HG03097 (cell line): ENCODE measurements around the gene PCAT7.
"Not testable (repeated sequence)": the region's sequence is repeated elsewhere in the genome, so short reads cannot be mapped to it uniquely, and the experiment has no call there.

Experiments used
- ATAC-seq: cut with Tn5 transposase; IDR thresholded peaks from one replicate; pipeline ENCODE4 v1.9.1; 2021; ENCODE audit not compliant: unreplicated experiment, low FRiP score

Gene PCAT7

DNA sequence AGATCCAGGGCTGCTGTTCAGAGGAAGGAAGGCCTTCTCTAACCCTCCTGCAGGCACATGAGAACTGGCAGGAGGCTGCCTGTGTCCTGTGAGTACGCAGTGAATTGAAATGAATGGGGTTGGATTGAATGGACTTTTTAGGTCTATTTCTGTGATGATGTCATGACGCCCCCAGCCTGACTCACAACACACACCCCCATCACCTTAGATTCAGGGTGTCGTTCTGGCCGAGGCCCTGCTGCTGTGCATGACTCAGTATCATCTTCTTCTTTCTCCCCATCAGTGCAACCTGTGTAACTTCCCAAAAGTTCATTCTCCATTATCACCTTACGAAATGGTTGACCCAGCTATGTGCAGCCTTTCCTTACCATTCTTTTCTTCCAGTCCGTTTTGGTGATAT lies 5.4 kb downstream of the PCAT7 start:
- no peak for ATAC-seq

DNA sequence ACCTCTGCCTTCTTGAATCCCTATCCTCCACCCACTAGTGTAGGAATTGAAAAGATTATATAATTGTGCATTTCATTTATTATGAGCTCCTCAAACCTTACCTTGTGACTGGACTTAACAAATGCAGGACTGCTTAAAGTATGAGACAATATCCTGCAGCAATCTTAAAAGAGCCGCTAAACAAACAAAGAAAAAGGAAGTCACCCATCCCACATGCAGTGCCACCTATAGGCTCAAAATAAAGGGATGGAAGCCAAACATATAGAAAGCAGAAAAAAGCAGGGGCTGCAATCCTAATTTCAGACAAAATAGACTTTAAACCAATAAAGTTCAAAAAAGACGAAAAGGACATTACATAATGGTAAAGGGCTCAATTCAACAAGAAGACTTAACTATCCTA lies 8.7 kb downstream of the PCAT7 start:
- ATAC-seq = no peak

DNA sequence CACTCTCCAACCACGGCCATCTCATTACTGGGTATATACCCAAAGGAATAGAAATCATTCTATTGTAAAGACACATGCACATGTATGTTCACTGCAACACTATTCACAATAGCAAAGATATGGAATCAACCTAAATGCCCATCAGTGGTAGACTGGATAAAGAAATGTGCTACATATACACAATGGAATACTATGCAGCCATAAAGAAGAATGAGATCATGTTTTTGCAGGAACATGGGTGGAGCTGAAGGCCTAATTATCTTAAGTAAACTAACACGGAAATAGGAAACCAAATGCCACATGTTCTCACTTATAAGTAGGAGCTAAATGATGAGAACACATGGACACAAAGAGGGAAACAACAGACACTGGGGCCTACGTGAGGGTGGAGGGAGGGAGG lies 9.4 kb downstream of the PCAT7 start:
- ATAC-seq = not testable (repeated sequence)

DNA sequence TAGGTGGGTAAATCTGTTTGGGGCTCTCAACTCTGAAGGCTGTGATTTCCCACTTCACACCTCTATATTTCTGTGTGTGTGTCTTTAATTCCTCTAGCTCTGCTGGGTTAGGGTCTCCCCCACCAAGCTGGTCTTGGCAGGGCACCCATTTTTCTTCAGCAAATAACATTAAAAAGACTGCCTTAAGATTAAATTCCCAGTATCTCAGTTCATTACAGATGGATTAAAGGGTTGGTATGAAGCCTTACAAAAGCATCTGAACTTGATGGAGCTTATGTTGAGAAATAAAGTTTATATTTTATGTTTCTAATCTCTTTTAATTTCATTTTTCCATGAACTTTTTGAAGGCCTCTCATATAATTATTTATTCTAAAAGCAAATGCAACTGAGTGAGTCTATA lies 11.7 kb downstream of the PCAT7 start:
- ATAC-seq = no peak

DNA sequence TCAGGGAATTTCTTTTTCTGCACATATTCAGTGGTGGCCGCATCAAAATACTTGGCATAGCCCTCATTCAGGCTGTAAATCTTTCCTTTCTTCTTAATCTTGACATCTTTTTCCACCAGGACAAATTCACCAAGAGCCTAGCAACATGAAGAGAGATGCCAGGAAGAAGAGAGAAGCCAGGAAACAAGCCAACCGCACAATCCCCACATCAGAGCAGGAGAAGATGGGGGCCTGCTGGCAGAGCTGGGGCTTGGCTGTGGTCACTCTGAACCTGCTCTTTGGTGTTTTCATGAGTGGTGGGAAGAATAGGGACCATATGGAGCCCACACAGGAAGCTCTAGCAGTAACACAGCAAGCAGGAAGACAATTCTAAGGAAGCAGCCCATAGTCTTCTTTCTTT lies 12.4 kb downstream of the PCAT7 start:
- ATAC-seq = no peak

DNA sequence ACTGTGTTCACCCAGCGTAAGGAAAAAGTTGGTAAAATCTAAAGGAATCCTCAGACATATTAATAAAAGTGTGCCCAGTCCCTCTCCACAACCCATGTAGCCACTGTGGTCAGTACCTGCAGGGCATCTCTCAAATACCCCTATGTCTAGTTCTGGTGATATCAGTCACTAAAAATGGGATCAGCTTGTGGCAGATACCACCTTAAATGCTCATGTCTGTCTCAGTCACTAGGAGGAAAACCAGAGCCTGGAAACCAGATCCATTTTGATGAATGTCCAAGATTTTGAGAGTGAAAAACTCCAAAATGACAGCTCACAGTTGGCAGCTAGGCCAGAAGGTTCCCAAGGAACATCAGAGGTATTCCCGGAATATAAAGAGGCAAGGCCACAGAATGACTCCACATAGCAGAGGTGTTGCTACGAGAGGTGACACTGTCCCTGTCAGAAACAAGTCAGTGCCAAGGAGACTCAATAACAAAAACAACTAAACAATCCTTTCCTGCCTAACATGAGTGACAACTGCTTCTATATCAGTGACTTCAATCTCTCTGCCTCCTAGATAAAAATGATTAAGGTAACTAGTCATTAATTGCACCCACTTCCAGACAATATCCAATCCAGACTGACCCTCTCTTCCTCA lies 13.5 kb downstream of the PCAT7 start:
- ATAC-seq = no peak

DNA sequence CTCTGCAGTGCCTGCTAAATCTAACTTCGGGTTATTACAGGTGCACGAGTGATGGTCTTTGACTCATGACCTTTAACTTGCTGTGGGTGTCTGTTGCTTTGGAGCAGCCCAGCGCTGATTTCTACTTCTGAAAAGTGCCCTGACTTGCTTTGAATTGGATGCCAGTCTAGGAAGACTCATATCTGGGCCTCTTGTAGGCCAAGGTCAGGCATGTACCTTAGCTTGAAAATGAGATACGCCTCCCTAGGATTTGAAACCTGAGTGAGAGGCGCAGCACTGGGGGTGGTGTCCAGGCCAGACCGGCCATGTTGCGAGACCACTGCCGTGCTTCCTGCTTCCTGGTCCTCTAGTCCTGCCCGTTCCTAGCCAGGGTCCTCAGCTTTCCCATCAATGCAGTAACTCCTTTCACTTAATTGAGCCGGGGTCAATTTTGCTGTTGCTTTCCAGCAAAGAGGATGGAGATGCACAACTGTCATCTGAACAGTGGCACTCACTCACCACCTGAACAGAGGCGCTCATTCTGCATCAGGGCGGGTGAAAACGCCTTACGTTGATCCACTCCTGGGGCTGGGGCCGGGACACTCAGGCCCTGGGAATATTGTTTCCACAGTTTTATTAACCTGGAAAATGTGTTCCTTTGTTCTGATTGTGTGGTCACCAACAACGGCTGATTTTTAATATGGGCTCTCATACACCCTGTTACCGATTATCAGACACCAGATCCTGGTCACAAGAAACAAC lies 14.3 kb downstream of the PCAT7 start:
- ATAC-seq = no peak

DNA sequence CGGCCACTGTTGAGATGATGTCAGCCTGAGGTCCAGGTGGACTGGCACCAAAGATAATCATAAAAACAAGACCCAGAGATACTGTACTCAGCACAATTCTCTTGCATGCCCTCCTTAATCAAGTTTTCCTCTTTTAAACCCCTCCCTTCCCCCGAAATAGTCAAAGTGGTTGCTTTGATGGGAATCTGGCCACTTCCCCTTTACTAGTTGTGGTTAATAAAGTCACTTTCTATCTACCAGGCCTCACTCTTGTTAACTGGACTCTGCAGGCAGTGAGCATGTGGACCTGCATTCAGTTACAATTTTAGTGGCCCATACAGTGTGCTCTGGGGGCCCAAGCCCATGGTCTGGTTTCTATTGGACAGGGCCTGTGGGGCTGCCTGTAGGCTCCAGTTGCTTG lies 21.2 kb downstream of the PCAT7 start:
- ATAC-seq = no peak

DNA sequence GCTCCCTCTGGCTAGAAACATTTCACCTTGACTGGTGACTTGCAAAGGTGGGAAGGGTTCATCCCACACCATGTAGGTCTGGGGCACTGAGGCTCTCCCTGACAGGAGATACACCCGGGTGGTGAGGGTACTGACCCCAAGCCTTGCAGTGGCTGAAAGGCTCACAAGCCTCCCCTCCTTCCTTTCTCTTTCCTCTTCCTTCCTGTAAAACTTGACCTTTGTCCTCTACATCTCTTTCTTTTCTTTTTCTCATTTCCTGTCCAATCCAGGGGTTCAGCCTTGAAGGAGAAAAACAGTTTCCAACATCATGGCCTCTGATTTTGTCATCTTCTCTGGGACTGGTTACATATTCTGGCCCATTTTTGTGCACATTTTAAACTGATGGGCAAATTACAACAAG lies 22.2 kb downstream of the PCAT7 start:
- ATAC-seq = no peak

DNA sequence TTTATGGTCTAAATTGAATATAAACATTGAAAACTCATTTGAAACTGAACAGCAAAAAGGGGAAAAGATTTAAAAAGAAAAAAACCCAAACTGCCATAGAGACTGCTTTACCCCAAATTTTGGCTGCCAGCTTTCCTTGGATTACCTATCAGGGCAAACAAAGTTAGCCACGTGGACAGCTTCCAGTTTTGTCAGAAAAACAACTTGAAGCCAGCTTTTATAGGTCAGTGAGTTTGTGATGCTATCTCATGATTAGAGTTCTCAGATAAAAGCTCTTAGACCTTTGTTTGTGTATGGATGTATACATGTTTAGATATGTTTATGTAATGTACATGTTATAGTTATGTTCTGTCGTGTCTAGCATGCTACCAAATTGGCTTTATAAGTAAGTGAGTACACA lies 22.7 kb downstream of the PCAT7 start:
- ATAC-seq = no peak

DNA sequence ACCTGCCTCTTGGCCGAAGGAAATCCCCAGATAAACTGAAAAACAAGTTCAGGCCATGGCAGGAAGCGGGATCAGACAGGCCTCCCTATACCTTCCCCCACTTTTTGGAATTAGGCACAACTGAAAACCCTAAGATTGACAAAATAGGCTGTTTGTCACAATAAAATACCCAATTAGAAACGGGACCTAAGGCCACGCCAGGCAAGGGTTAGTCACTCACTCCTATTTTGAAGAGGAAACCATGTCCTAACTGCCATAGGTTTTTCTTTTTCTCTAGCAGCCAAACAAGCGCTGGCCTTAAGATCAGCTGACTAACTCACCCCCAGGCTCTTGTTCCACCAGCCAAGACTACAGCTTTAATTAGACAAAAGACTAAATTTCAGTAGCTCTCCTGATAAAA lies 26.8 kb downstream of the PCAT7 start:
- no peak for ATAC-seq

DNA sequence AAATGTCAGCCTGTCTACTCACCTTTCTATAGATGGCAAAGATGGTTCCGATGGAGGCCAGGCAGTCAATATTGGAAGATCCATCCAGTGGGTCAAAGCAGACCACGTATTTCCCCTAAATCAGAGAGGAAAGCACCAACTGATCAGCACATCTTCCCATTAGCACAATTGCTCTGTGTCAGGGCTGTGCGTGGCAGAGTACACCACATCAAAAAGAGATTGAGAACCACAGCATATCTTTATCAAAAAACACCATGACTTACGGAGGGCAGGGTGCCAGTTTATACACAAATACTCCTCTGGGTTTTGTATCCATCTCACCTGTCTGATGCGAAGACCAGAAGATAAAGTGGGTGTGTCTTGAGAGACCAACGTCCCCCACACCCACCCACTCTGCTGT lies 29.7 kb downstream of the PCAT7 start:
- ATAC-seq = no peak

DNA sequence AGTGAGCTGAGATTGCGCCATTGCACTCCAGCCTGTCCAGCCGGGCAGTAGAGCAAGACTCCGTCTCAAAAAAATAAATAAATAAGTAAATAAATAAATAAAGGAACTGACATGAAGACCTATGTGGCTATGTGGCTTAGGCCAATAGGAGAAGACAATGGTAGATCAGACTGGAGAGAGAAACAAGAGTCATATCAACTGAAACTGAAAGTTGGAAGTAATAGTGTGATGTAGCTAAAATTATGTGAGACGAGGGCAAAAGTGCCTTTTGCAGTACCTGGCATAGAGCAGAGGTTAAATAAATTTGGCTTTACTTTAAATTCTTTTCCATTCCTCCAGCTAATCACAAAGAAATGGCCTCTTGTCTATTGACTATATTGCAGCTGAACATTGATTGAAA lies 31.4 kb downstream of the PCAT7 start:
- ATAC-seq = no peak

DNA sequence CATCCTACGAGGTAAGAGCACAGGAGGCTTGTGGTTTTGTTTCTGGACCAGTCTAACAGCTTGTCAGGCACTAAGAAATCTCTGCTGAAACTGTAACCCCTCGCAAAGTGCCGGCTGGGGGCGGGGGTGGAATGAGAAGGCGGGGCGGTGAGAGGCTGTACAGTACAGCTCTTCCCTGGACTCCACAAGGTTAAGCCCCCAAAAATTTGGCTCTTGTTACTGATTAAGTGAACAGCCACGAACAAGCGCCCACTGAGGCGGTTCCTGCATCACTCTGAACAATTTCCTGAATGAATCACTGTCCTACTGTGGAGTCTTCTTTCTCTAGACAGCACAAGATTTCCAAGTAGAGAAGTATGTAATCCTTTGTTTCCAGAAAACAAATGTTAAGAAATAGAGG lies 31.9 kb downstream of the PCAT7 start:
- no peak for ATAC-seq

DNA sequence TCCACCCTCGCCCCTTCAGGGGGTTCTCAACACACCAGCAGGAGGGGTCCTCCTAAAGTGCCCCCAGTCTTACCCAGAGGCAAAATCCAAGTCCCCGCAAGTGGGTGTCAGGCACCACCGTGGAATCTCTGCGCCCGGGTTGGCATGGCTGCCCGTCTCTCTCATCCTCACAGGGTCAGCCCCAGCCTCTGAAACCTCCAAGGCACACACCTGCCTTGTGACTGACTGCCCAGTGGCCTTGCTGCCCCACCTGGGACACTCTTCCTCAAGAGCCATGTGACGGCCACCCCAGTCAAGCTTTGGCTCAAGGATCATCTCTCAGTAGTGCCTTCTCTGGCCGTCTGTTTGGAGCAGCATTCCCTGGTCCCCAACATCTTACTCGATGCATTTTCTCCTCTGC lies 33.8 kb downstream of the PCAT7 start:
- ATAC-seq = no peak

DNA sequence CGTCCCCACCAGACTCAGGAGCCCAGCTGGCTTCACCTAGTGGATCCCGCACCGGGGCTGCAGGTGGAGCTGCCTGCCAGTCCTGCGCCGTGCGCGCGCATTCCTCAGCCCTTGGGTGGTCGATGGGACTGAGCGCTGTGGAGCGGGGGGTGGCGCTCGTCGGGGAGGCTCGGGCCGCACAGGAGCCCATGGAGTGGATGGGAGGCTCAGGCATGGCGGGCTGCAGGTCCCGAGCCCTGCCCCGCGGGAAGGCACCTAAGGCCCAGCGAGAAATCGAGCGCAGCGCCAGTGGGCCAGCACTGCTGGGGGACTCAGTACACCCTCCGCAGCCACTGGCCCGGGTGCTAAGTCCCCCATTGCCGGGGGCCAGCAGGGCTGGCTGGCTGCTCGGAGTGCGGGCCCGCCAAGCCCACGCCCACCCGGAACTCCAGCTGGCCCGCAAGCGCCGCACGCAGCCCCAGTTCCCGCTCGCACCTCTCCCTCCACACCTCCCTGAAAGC lies 36.2 kb downstream of the PCAT7 start:
- ATAC-seq = not testable (repeated sequence)

DNA sequence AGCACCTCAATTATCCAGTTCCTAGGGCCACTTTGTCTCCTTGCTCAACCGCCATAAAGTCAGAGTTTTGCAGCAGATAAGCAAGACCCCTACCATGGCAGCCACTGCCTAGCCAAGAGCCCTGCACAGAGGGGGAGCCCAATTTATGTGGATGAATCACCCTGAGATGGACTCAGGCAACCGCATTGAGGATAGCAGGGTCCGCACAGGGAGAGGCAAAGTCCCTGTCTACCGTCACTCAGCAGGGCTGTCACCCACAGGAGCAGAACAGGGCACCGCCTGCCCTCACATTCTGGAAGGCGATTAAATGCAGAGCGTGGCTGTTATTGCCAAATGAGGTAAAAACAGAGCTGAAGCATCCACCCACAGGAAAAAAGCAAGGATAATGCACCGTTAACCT lies 37.0 kb downstream of the PCAT7 start:
- no peak for ATAC-seq

DNA sequence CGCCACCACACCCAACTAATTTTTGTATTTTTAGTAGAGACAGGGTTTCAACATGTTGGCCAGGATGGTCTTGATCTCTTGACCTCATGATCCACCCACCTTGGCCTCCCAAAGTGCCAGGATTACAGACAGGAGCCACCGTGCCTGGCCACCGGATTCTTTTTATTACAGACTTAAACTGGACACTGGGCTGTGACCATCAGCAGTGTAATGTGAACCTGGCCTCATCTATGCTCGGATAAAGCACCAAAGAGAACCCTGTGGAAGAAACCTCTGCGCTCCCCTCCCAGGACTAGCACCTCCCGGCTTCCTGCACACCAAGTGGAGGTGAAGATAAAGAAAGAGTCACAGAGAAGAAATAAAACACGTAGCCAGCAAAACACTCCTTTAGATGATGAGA lies 37.8 kb downstream of the PCAT7 start:
- not testable (repeated sequence) for ATAC-seq

DNA sequence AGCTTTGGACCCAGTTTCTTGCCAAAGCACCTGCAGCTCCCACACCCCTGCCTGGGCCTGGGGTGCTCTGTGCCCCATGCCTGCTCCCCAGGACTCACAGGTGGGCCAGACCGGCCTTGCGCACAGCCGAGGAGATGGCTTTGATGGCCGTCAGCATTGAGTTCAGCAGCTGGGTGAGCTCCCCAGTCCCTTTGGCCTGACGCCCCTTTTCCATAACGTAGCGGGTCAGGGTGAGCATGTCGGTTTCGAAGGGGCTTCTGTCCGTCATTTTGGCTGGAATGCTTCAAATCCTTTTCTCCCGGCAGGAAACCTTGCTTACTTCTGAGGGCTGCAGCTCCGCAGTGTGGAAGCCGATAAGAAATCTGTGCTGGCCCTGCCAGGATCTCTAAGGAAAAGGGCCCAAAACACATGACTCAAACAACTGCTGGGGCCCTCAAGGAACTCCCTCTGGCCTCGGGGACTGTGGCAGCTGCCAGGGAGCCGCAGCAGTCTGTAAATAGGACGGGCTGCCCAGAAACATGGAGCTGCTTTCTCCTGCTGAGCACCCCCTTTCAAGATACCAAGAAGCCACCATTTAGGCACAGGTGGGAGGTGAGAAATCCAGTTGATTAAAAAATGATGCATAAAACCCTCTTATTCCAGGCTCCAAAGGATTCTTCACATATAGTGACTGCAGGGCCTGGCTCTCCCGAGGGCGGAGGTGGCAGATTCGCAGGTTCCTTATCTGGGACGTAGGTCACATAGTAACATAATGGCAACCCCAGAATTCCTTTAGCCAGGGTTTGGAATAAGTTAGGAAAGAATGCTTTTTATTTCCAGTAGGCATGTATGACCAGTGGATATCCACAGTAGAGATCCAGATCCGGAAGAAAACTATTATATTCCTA lies 38.8 kb downstream of the PCAT7 start, which contains the start of gene FBP2:
Gene FBP2, minus strand, starts transcription at position 366 of the 887 bp plus-strand sequence. Its CDS starts 98 bp downstream, at position 268.
- no peak for ATAC-seq

DNA sequence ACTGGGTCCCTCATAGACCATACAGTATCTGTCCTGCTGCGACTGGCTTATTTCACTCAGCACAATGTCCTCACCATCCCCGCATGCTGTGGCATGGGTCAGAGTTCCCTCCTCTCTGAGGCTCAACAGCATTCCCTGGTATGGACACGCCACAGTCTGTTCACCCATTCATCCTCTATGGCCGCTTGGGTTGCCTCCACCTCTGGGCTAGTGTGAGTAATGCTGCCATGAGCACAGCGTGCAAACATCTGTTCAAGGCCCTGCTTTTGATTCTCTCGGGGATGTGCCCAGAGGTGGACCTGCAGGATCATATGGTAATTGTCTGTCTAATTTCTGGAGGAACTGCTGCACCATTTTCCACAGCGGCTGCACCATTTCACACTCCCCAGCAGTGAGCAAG lies 44.2 kb downstream of the PCAT7 start:
- ATAC-seq = no peak

DNA sequence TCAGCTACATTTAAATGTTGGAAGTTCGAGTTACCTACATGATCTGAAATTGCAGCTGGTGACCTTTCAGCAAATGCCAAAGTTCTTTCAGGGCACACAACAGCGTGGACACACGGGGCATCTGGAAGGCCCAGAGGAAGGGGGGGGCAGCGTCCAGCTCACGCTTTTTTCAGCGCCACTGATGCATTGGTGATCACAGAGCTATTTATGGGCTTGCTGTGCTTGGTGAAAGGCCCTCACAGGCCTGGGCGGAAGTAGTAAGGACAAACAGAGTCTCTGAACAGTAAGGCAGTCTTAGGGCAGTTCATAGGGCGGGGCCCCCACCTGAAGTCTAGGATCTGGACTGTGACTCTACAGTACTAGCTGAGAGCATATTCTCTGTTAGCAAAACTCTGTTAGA lies 45.4 kb downstream of the PCAT7 start:
- ATAC-seq = no peak
